Activated naive CD4-positive, alpha-beta T cell treated with anti-CD3 and anti-CD28 coated beads, Interleukin-2, amount 50 U/mL, for 24 hours (primary cell): ENCODE data around the gene RABL6.
"Not testable (repeated sequence)": the region's sequence is repeated elsewhere in the genome, so short reads cannot be mapped to it uniquely, and the experiment has no call there.

Experiments used
- H3K27ac Mint-ChIP-seq: one replicate; pipeline ENCODE4 v1.8.0; 2021; ENCODE audit warnings: mild to moderate bottlenecking, mixed read lengths
- H3K27me3 Mint-ChIP-seq: one replicate; pipeline ENCODE4 v1.8.0; 2021; ENCODE audit warnings: mixed read lengths
- H3K36me3 Mint-ChIP-seq: one replicate; pipeline ENCODE4 v1.8.0; 2021; ENCODE audit warnings: mixed read lengths
- H3K4me1 Mint-ChIP-seq: one replicate; pipeline ENCODE4 v1.8.0; 2021; ENCODE audit warnings: mixed read lengths
- H3K4me3 Mint-ChIP-seq: one replicate; pipeline ENCODE4 v1.8.0; 2021; ENCODE audit warnings: mild to moderate bottlenecking, mixed read lengths
- H3K9me3 Mint-ChIP-seq: one replicate; pipeline ENCODE4 v1.8.0; 2021; ENCODE audit warnings: mixed read lengths

The RABL6 gene

DNA sequence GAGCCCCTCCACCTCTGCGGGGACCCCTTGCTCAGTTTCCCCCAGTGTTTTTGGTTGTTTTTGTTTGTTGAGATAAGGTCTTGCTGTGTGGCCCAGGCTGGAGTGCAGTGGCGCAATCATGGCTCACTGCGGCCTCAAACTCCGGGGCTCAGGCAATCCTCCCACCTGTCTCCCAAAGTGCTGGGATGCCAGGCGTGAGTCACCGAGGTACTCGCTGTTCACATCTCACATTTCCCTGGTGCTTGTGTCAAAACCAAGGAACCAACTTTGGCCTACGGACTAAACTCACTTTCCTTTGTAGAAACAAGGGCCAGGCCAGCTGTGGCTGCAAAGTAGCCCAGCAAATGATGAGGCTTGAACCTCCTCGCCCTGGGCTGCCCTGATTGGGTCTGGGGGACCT lies 24.8 kb downstream of the RABL6 start:
- Mint-ChIP-seq H3K4me3 (no peak overlapping the region), H3K36me3 (peaks cover 2% of the 10 kb centered on the region), H3K27me3 (no peaks in the 10 kb centered on the region), H3K4me1 (no peaks in the 10 kb centered on the region), H3K9me3 (no peaks in the 10 kb centered on the region), H3K27ac (no peak overlapping the region)

- H3K36me3 Mint-ChIP-seq, H3K4me1 Mint-ChIP-seq, H3K4me3 Mint-ChIP-seq, H3K27ac Mint-ChIP-seq, H3K27me3 Mint-ChIP-seq, H3K9me3 Mint-ChIP-seq: not testable (repeated sequence)
These were observed 25.8 kb downstream of the RABL6 start for GRCh38 chr9:136833381-136834048.

- Mint-ChIP-seq H3K27me3 (no peaks in the 10 kb centered on the region), H3K9me3 (no peaks in the 10 kb centered on the region), H3K4me3 (no peak overlapping the region), H3K27ac (no peak overlapping the region), H3K4me1 (peaks cover 3% of the 10 kb centered on the region), H3K36me3 (peaks cover 5% of the 10 kb centered on the region)
These were observed 27.6 kb downstream of the RABL6 start for GRCh38 chr9:136835162-136835931.

- no peaks in the 10 kb centered on the region for H3K9me3 Mint-ChIP-seq
- H3K36me3 Mint-ChIP-seq: peaks cover 5% of the 10 kb centered on the region
- H3K27ac Mint-ChIP-seq: no peak overlapping the region
- no peaks in the 10 kb centered on the region for H3K27me3 Mint-ChIP-seq
- peaks cover 3% of the 10 kb centered on the region for H3K4me1 Mint-ChIP-seq
- H3K4me3 Mint-ChIP-seq: no peak overlapping the region
These were observed 28.5 kb downstream of the RABL6 start for GRCh38 chr9:136835932-136836904.

- H3K4me3 Mint-ChIP-seq: no peak overlapping the region
- H3K36me3 Mint-ChIP-seq: peaks cover 5% of the 10 kb centered on the region
- H3K27me3 Mint-ChIP-seq: no peaks in the 10 kb centered on the region
- no peak overlapping the region for H3K27ac Mint-ChIP-seq
- H3K9me3 Mint-ChIP-seq: no peaks in the 10 kb centered on the region
- H3K4me1 Mint-ChIP-seq: peaks cover 6% of the 10 kb centered on the region
These were observed 29.6 kb downstream of the RABL6 start for GRCh38 chr9:136837146-136837855.

DNA sequence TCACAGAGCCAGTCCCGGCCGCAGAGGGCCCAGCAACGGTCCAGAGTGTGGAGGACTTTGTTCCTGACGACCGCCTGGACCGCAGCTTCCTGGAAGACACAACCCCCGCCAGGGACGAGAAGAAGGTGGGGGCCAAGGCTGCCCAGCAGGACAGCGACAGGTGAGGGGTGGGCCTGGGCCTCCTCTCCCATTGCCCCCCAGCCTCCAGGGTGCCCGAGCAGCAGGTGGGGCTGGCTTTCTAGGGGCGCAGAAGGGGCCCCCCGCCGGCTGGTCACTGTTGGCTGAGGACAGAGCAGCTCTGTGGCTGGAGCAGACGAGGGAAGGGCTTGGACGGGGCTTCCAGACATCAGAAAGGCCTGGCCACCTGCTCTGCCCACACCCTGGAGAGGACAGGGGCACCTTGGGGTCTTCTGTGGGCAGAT lies 30.1 kb downstream of the RABL6 start:
- not testable (repeated sequence) for H3K27me3 Mint-ChIP-seq, H3K36me3 Mint-ChIP-seq, H3K27ac Mint-ChIP-seq, H3K4me3 Mint-ChIP-seq, H3K4me1 Mint-ChIP-seq, H3K9me3 Mint-ChIP-seq

DNA sequence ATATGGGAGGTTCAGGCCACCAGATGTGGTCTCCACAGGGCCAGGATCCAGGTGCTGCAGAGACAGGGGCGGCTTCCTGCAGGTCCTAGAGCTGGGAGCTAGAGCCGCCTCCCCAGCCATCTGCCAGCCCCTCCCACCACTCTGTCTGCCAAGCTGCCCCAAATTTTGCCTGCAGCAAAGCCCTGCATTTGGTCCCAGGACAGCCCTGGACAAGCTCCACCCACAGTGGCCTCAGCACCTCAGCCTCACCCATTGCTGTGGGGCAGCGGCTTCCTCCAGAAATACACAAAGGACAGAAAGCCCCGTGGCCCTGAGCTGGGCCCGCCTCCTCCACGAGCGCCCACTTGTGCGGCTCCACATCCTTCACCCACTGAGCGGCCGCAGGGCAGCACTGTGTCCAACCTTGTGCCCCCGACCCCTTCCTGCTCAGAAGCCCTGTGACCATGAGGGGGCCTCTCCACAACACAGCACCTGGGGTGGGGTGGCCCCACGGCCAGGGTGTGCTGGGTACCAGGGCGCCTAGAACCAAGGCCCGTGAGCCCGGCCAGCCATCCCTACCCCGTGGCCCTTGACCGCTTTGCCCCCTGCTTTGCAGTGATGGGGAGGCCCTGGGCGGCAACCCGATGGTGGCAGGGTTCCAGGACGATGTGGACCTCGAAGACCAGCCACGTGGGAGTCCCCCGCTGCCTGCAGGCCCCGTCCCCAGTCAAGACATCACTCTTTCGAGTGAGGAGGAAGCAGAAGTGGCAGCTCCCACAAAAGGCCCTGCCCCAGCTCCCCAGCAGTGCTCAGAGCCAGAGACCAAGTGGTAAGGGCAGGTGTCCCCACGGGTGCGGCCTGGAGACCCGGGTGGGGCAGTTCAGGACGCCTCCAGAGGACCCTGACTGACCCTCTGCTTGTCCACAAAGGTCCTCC lies 30.8 kb downstream of the RABL6 start:
- Mint-ChIP-seq H3K27me3 (no peaks in the 10 kb centered on the region), H3K27ac (no peak overlapping the region), H3K9me3 (no peaks in the 10 kb centered on the region), H3K4me3 (no peak overlapping the region), H3K36me3 (peaks cover 5% of the 10 kb centered on the region), H3K4me1 (peaks cover 8% of the 10 kb centered on the region)

- peak overlapping the region; percentile 57 for H3K27ac Mint-ChIP-seq
- no peaks in the 10 kb centered on the region for H3K27me3 Mint-ChIP-seq
- H3K4me3 Mint-ChIP-seq: peak overlapping the region; percentile 3
- H3K36me3 Mint-ChIP-seq: peaks cover 3% of the 10 kb centered on the region
- peaks cover 8% of the 10 kb centered on the region for H3K4me1 Mint-ChIP-seq
- no peaks in the 10 kb centered on the region for H3K9me3 Mint-ChIP-seq
These were observed 31.7 kb downstream of the RABL6 start for GRCh38 chr9:136839229-136840139.

GRCh38 chr9:136840140-136840876 lies 32.6 kb downstream of the RABL6 start:
- H3K36me3 Mint-ChIP-seq: peaks cover 3% of the 10 kb centered on the region
- H3K4me1 Mint-ChIP-seq: peaks cover 8% of the 10 kb centered on the region
- H3K4me3 Mint-ChIP-seq: peak overlapping the region; percentile 3
- H3K9me3 Mint-ChIP-seq: no peaks in the 10 kb centered on the region
- H3K27me3 Mint-ChIP-seq: no peaks in the 10 kb centered on the region
- H3K27ac Mint-ChIP-seq: peak overlapping the region; percentile 57

DNA sequence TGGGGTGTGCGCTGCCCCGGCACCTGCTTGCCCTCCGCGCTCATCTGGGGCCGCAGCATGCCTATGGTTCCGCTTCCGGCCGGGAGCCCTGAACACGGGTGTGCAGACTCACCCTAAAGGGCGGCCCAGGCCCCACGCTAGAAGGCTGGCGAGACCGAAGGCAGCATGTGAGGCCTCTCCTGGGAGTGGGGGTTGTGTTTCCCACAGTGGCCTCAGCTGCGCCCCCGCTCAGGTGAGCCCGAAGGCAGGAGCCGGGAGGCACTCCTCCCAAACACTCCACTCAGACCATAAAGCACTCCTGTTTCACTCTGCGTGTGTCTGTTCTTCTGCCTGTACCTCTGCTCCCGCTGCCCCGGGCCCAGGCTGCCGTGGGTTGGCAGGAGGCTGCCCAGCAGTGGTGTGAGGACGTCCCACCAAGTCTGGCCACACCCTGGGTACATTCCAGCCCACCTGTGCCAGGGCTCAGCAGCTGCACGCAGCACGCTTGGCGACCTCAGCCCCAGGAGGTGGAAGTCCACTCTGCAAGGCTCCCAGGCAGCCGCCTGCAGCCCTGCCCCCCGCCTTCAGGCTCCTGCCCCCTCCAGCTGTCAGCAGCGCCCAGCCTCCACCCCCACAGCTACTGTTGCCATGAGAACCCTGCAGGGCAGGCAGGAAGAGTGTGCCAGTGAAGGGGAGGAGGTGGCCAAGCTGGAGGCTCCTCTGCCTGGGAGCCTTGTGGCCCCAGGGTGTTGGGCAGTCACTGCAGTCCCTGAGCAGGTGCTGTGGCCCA lies 33.3 kb downstream of the RABL6 start:
- Mint-ChIP-seq H3K4me1 (peaks cover 8% of the 10 kb centered on the region), H3K4me3 (no peak overlapping the region), H3K27me3 (no peaks in the 10 kb centered on the region), H3K36me3 (peaks cover 3% of the 10 kb centered on the region), H3K27ac (no peak overlapping the region), H3K9me3 (no peaks in the 10 kb centered on the region)

GRCh38 chr9:136841646-136842379 lies 34.1 kb downstream of the RABL6 start:
- not testable (repeated sequence) for H3K9me3 Mint-ChIP-seq, H3K4me1 Mint-ChIP-seq, H3K27me3 Mint-ChIP-seq, H3K36me3 Mint-ChIP-seq, H3K27ac Mint-ChIP-seq
- peak overlapping the region; percentile 74 for H3K4me3 Mint-ChIP-seq

DNA sequence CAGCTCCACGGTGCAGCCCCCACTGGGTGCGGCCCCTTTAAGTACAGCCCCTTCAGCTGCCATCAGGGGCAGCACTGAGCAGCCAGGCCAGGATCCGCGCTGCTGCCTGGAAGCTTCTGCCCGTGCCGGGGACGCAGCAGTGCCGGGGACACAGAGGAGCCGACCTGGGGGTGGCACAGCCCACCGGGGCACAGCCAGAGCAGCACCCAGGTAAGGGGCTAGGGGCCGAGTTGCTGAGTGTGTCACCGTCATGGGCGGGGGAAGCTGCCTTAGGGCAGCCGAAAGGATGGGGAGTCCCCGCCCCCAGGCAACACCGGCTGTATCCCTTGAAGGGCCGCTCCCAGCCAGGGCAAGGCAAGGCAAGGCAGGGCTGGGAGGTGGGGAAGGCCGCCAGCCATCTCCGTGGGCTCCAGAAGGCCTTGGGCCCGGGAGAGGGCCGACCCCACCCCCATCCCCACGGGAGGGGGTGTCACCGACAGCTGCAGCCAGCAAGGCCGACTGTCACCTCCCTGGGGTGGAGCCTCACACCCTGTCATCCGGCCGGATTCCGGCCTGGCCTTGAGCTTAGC lies 34.7 kb downstream of the RABL6 start, which contains the start of gene AJM1:
TSS of gene AJM1 (plus strand) at position 99 of the 569 bp plus-strand sequence. CDS start 1,937 bp downstream, outside the sequence.
- not testable (repeated sequence) for H3K36me3 Mint-ChIP-seq, H3K4me1 Mint-ChIP-seq, H3K9me3 Mint-ChIP-seq, H3K27ac Mint-ChIP-seq, H3K27me3 Mint-ChIP-seq
- H3K4me3 Mint-ChIP-seq: peak within 1 kb of the TSS; percentile 74
